ENCODE data around the gene NRIP1.
"Not testable (repeated sequence)": the region's sequence is repeated elsewhere in the genome, so short reads cannot be mapped to it uniquely, and the experiment has no call there.

NRIP1 gene

DNA sequence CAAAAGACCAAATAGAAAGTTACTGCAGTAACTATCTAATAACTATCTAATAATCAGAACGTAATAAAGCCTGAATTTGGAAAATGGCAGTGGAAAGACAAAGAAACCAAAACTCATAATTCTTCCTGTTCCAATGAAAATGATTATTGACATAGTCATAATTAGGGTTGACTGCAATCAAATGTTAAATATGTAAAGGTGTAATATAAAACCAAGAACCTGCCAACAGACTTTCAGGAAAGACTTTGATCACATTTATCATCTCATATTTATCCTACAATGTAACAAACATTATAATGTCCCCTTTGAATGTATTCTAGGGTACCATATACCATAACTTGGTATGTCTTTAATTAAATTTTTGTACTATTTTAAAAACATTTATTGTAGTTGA, 26.9 kb downstream of the NRIP1 start:
- H3K9me3 ChIP-seq = no peaks in the 10 kb centered on the region
- H3K4me3 ChIP-seq = no peak overlapping the region
- TF ChIP-seq, protein P1, sequence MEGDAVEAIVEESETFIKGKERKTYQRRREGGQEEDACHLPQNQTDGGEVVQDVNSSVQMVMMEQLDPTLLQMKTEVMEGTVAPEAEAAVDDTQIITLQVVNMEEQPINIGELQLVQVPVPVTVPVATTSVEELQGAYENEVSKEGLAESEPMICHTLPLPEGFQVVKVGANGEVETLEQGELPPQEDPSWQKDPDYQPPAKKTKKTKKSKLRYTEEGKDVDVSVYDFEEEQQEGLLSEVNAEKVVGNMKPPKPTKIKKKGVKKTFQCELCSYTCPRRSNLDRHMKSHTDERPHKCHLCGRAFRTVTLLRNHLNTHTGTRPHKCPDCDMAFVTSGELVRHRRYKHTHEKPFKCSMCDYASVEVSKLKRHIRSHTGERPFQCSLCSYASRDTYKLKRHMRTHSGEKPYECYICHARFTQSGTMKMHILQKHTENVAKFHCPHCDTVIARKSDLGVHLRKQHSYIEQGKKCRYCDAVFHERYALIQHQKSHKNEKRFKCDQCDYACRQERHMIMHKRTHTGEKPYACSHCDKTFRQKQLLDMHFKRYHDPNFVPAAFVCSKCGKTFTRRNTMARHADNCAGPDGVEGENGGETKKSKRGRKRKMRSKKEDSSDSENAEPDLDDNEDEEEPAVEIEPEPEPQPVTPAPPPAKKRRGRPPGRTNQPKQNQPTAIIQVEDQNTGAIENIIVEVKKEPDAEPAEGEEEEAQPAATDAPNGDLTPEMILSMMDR (IDR thresholded peaks at IDR 0.05) = no peak
- no peaks in the 10 kb centered on the region for H3K27me3 ChIP-seq
- DNase-seq = no peak
- peaks cover 0 to 15% (median 0%) of the 10 kb centered on the region in 4 donors for H3K4me1 ChIP-seq
- H3K27ac ChIP-seq = no peak overlapping the region
- peaks cover 0 to 7% (median 0%) of the 10 kb centered on the region in 3 donors for H3K36me3 ChIP-seq
- intact Hi-C loops (cut with DNase I; ENCODE audit: low total_unique reads) = no loop called here

DNA sequence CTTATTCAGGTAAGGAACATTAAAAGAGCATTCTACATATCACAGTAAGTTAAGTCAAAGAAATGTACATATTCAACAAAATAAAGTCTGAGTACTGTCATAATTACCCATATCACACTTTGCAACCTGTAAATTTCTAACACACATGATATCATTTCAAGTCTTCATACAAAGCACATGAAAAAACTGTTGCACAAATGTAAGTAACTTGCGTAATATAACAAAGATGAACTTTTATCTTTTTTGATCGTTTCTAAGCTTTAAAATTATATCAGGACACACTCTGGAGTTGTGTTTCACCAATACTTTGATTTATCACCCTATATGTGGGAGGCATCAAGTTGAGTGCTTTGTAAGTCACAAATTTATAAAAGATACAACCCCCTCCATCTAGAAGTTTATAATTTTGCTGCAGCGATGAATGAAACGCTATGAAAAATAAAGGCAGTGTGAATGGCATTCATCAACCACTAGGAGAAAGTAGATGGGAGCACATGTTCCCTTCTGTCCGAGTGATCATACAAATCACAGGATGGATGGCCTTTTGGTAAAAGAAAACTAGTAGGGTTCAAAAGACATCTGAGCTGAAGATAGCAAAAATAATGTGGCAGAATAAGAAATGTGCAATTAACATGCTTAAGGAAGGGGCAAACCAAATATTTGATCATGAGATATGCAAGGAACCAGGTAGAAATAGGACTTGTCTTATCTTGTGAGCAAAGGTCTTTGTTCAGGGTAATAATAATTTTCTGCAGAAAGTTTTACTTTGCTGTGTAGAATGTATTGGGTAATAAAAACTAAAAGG, 27.5 kb downstream of the NRIP1 start:
- no peak overlapping the region for H3K4me3 ChIP-seq
- peaks cover 0 to 15% (median 0%) of the 10 kb centered on the region in 4 donors for H3K4me1 ChIP-seq
- peaks cover 0 to under 1% (median 0%) of the 10 kb centered on the region in 3 donors for H3K36me3 ChIP-seq
- H3K27me3 ChIP-seq = no peaks in the 10 kb centered on the region
- no peaks in the 10 kb centered on the region for H3K9me3 ChIP-seq
- TF ChIP-seq, protein P1 (IDR thresholded peaks at IDR 0.05) = no peak
- no peak for DNase-seq
- H3K27ac ChIP-seq = no peak overlapping the region
- intact Hi-C loops (cut with DNase I; ENCODE audit: low total_unique reads) = no loop called here

DNA sequence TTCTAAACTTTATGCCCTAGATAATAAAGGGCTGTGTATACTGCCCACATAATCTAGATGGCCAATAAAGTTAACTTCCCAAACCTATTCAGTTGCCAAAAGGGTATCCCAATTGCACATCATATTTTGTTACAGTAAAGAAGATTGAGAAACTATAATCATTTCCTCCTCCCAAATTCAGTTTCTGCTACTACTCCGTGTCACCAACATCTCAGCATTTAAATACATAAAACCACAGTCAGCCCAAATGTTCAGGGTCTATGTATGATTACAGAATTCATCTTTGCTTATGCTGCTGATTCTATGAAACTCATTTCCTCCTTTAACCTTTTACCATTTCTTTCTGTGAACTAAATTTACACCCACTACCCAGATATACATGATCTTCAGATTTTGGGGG, 28.6 kb downstream of the NRIP1 start:
- intact Hi-C loops (cut with DNase I; ENCODE audit: low total_unique reads) = no loop called here
- Histone ChIP-seq H3K27me3 (no peaks in the 10 kb centered on the region), H3K4me1 (peaks cover 0 to 15% (median 0%) of the 10 kb centered on the region in 4 donors), H3K9me3 (no peaks in the 10 kb centered on the region), H3K4me3 (no peak overlapping the region), H3K27ac (no peak overlapping the region), H3K36me3 (no peaks in the 10 kb centered on the region)
- DNase-seq = no peak
- TF ChIP-seq, protein P1 (IDR thresholded peaks at IDR 0.05) = no peak

GRCh38 chr21:15034126-15034853, 30.5 kb downstream of the NRIP1 start:
- DNase-seq = no peak
- Histone ChIP-seq H3K9me3 (no peaks in the 10 kb centered on the region), H3K27ac (no peak overlapping the region), H3K27me3 (no peaks in the 10 kb centered on the region), H3K36me3 (no peaks in the 10 kb centered on the region), H3K4me1 (peaks cover 0 to 15% (median 0%) of the 10 kb centered on the region in 4 donors), H3K4me3 (no peak overlapping the region)
- intact Hi-C loops (cut with DNase I; ENCODE audit: low total_unique reads) = no loop called here
- TF ChIP-seq, protein P1 (IDR thresholded peaks at IDR 0.05) = no peak

DNA sequence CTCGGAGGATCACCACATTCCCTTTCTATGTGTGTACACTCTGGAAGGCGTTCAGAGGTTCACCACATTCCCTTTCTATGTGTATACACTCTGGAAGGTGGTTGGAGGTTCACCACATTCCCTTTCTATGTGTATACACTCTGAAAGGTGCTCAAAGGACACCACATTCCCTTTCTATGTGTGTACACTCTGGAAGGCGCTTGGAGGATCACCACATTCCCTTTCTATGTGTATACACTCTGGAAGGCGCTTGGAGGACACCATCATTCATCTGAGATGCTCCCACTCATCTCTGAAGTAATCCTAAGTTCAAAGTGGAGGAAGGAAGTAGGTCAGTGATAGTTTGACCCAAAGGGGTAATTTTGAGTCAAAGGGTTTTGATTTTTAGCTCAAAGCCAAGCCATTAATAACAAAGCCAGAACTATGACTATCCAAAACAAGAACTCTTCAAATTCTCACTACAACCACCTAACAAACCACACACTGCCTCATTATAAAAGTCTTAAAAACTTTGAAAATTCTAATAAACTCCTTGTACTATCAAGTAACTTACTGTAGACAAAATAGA, 32.9 kb downstream of the NRIP1 start:
- peaks cover 0 to 15% (median 0%) of the 10 kb centered on the region in 4 donors for H3K4me1 ChIP-seq
- TF ChIP-seq, protein P1 (IDR thresholded peaks at IDR 0.05) = no peak
- H3K27me3 ChIP-seq = no peaks in the 10 kb centered on the region
- H3K27ac ChIP-seq = no peak overlapping the region
- H3K9me3 ChIP-seq = no peaks in the 10 kb centered on the region
- H3K4me3 ChIP-seq = no peak overlapping the region
- DNase-seq = no peak
- H3K36me3 ChIP-seq = no peaks in the 10 kb centered on the region
- intact Hi-C loops (cut with DNase I; ENCODE audit: low total_unique reads) = no loop called here

- H3K4me3 ChIP-seq; H3K36me3 ChIP-seq; DNase-seq; H3K27me3 ChIP-seq; intact Hi-C loops (cut with DNase I; ENCODE audit: low total_unique reads); H3K27ac ChIP-seq; H3K9me3 ChIP-seq: not testable (repeated sequence)
- H3K4me1 ChIP-seq = peaks cover 0 to 15% (median 0%) of the 10 kb centered on the region in 4 donors
Observed at GRCh38 chr21:15031362-15031761, 33.4 kb downstream of the NRIP1 start.

- intact Hi-C loops (cut with DNase I; ENCODE audit: low total_unique reads); DNase-seq; H3K27ac ChIP-seq; H3K4me3 ChIP-seq; H3K27me3 ChIP-seq; H3K36me3 ChIP-seq; H3K9me3 ChIP-seq: not testable (repeated sequence)
- peaks cover 0 to 15% (median 0%) of the 10 kb centered on the region in 4 donors for H3K4me1 ChIP-seq
Observed at GRCh38 chr21:15030861-15031260, 33.9 kb downstream of the NRIP1 start.
